HepG2 (cell line): ENCODE data around the gene VEGFB. TPM values are rescaled to one million over a fixed set of nuclear protein-coding genes. Genes with fewer than 3 reads are reported as not detected.

Source experiments
- ARNT ChIP-seq: fragments of 450-650 bp; IDR thresholded peaks from 2 replicates; pipeline ENCODE4 v1.6.1; 2017
- ATAD3A ChIP-seq: sonication (generic); formaldehyde crosslinking; IDR thresholded peaks from 2 replicates; pipeline ENCODE4 v1.4.0; 2020; ENCODE audit warnings: missing genetic modification reagents
- CEBPG ChIP-seq: IDR thresholded peaks from 2 replicates; pipeline ENCODE4 v1.6.1; 2016
- DMAP1 ChIP-seq: IDR thresholded peaks from 2 replicates; pipeline ENCODE4 v1.6.1; 2016
- EP300 ChIP-seq, 3 experiments: sonication (generic) in 1 of 3; formaldehyde crosslinking in 1 of 3; IDR thresholded peaks; 2 replicates each; pipeline versions ENCODE4 v1.5.1 to v1.6.1; 2011 to 2020; ENCODE audit warnings: low read depth in 2 of 3, low read length in 2 of 3, borderline replicate concordance in 1 of 3, improper control_type of control experiment in 1 of 3, mild to moderate bottlenecking in 1 of 3, missing genetic modification reagents in 1 of 3, moderate library complexity in 1 of 3
- HDAC6 ChIP-seq: fragments of 200-600 bp; sonication (generic); IDR thresholded peaks from 2 replicates; pipeline ENCODE4 v1.7.0; 2017; ENCODE audit warnings: mild to moderate bottlenecking, antibody characterized with exemption, low read length, low read depth
- JUNB ChIP-seq: sonication (generic); formaldehyde crosslinking; IDR thresholded peaks from 2 replicates; pipeline ENCODE4 v1.8.0; 2022; ENCODE audit warnings: missing genetic modification reagents, mild to moderate bottlenecking, borderline replicate concordance
- KDM4B ChIP-seq: sonication (generic); formaldehyde crosslinking; IDR thresholded peaks from 2 replicates; pipeline ENCODE4 v1.4.0; 2020; ENCODE audit warnings: missing genetic modification reagents
- PHF5A ChIP-seq: IDR thresholded peaks from one replicate; pipeline ENCODE4 v1.6.1; 2018; ENCODE audit warnings: low read depth, missing genetic modification reagents; ENCODE audit not compliant: unreplicated experiment
- SCMH1 ChIP-seq: sonication (generic); formaldehyde crosslinking; IDR thresholded peaks from 2 replicates; pipeline ENCODE4 v1.9.0; 2021; ENCODE audit warnings: missing genetic modification reagents, mild to moderate bottlenecking, borderline replicate concordance
- SMARCC2 ChIP-seq: fragments of 450-650 bp; IDR thresholded peaks from 2 replicates; pipeline ENCODE4 v1.6.1; 2017; ENCODE audit warnings: antibody characterized with exemption, mild to moderate bottlenecking
- SRSF4 ChIP-seq: fragments of 200-400 bp; formaldehyde crosslinking; IDR thresholded peaks from one replicate; pipeline ENCODE4 v1.6.1; 2018; ENCODE audit warnings: mild to moderate bottlenecking, low read depth, low read length, moderate library complexity; ENCODE audit not compliant: poor library complexity, severe bottlenecking
- ZMYM3 ChIP-seq: sonication (generic); formaldehyde crosslinking; IDR thresholded peaks from 2 replicates; pipeline ENCODE4 v1.5.1; 2020; ENCODE audit warnings: mild to moderate bottlenecking, missing genetic modification reagents
- ZNF207 ChIP-seq: fragments of 450-650 bp; IDR thresholded peaks from 2 replicates; pipeline ENCODE4 v1.6.1; 2016; ENCODE audit warnings: antibody characterized with exemption, borderline replicate concordance
- ZNF713 ChIP-seq: sonication (generic); formaldehyde crosslinking; IDR thresholded peaks from 2 replicates; pipeline ENCODE4 v1.4.0; 2020; ENCODE audit warnings: mild to moderate bottlenecking, missing genetic modification reagents
- ZNF720 ChIP-seq: sonication (generic); formaldehyde crosslinking; IDR thresholded peaks from 2 replicates; pipeline ENCODE4 v1.4.0; 2020; ENCODE audit warnings: missing genetic modification reagents
- polyA plus RNA-seq, 8 experiments: library from polyadenylated mRNA; depleted of rRNA in 3 of 8; stranded (reverse) in 7 of 8; unstranded in 1 of 8; fragments of >200 nt; fragmentation: Illumina TruSeq in 4 of 8; extraction: Trizol in 4 of 8; gene quantifications; 2 replicates each; pipeline versions ENCODE4 v1.2.1 to v1.2.3, GENCODE V29; 2011 to 2016; ENCODE audit warnings: low read depth in 4 of 8, missing spikeins in 1 of 8, mixed read lengths in 1 of 8; ENCODE audit not compliant: insufficient read depth in 1 of 8
- total RNA-seq, 5 experiments: library from RNA; depleted of rRNA; stranded (reverse); fragments of >200 nt; fragmentation: Illumina TruSeq; extraction: Trizol; gene quantifications; 2 replicates each; pipeline ENCODE4 v1.2.3, GENCODE V29; 2016; ENCODE audit warnings: low read depth in 1 of 5
- TF ChIP-seq, protein P1 (sequence below): sonication (generic); formaldehyde crosslinking; IDR thresholded peaks from 2 replicates; pipeline ENCODE4 v1.4.0; 2020; ENCODE audit warnings: missing genetic modification reagents, low read depth, mild to moderate bottlenecking, borderline replicate concordance
- TF ChIP-seq, protein P2 (sequence below): sonication (generic); formaldehyde crosslinking; IDR thresholded peaks from 2 replicates; pipeline ENCODE4 v1.5.1; 2020; ENCODE audit warnings: missing genetic modification reagents, mild to moderate bottlenecking, borderline replicate concordance
- TF ChIP-seq, protein P3 (sequence below): sonication (generic); formaldehyde crosslinking; IDR thresholded peaks from 2 replicates; pipeline ENCODE4 v1.8.1; 2023; ENCODE audit warnings: missing genetic modification reagents, inconsistent platforms, borderline replicate concordance
- TF ChIP-seq, protein P4 (sequence below): sonication (generic); formaldehyde crosslinking; IDR thresholded peaks from 2 replicates; pipeline ENCODE4 v1.5.0; 2020; ENCODE audit warnings: mild to moderate bottlenecking, missing genetic modification reagents, moderate library complexity
- TF ChIP-seq, protein P5 (sequence below): sonication (generic); formaldehyde crosslinking; IDR thresholded peaks from 2 replicates; pipeline ENCODE4 v1.5.0; 2020; ENCODE audit warnings: missing genetic modification reagents
- TF ChIP-seq, protein P6 (sequence below): sonication (generic); formaldehyde crosslinking; IDR thresholded peaks from 2 replicates; pipeline ENCODE4 v1.8.0; 2022; ENCODE audit warnings: mild to moderate bottlenecking, missing genetic modification reagents, moderate library complexity

Gene VEGFB
- total and polyA plus RNA-seq, 2 of the 13 experiments (the other 11 are each of a cell fraction or from before 2014, with no cell fraction given): 9.0 to 11.3 TPM

DNA sequence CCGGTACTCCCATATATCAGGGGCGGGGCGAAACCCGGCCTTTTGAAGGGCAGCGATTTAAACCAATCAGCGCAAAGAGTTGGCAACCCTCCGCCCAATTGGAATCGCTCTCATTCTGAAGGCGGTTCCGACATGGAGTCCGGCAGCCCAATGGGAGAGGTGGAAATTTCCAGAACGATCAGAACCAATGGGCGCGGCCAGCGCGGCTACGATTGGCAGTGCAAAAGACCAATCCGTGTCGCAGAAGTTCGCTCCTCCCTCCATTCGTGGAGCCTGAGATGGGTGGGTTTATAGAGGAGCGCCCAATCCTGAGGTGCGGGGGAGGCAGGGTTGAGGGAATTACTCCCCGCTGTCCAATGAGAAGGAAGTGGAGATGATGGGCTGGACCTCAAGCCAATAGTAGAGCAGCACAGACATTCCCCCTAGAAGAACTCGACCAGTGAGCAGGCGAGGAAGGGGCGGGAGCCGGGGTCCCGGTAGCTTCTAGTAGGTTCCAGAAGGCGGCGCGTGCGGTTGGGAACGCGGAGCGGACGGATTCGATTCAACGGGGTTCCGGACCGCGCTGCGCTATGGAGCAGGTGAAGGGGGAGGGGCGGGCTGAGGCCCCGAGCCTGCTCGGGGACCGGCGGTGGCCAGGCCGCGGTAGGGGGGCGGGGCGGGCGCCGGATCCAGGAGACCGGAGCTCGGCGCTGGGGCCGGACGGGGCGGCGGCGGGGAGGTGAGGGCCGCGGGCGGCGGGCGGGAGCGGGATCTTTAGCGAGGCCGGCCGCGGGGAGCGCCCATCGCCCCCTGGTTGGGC lies 48.5 kb upstream of the VEGFB start, which contains the start of gene STIP1 (continued):
- TF ChIP-seq HDAC6 (no peak), DMAP1 (no peak), ZMYM3 (CRISPR knock-in tag) (no peak), ATAD3A (CRISPR knock-in tag) (no peak), ARNT (no peak), SMARCC2 (no peak), ZNF713 (CRISPR knock-in tag) (no peak), SRSF4 (no peak), JUNB (CRISPR knock-in tag) (no peak), CEBPG (no peak), ZNF207 (no peak), KDM4B (no peak), ZNF720 (CRISPR knock-in tag) (no peak), PHF5A (CRISPR knock-in tag) (no peak), EP300 (IDR thresholded peaks at IDR 0.05; ENCODE audit: low read depth in 2 of 2, low read length in 2 of 2) (peak in 1 of 2 experiments; percentile 62; a peak in 2 of 4 replicates), EP300 (CRISPR knock-in tag; IDR thresholded peaks at IDR 0.05; ENCODE audit: borderline replicate concordance) (0 out of 2 replicates have a peak, but pooled peaks have one; percentile 42), SCMH1 (CRISPR knock-in tag) (no peak)
- TF ChIP-seq, protein P1, sequence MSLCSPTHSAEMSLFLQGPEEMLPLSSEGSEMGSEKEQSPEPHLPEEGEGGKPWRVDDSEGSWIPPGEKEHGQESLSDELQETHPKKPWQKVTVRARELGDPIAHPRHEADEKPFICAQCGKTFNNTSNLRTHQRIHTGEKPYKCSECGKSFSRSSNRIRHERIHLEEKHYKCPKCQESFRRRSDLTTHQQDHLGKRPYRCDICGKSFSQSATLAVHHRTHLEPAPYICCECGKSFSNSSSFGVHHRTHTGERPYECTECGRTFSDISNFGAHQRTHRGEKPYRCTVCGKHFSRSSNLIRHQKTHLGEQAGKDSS (CRISPR knock-in tag): no peak
- TF ChIP-seq, protein P2, sequence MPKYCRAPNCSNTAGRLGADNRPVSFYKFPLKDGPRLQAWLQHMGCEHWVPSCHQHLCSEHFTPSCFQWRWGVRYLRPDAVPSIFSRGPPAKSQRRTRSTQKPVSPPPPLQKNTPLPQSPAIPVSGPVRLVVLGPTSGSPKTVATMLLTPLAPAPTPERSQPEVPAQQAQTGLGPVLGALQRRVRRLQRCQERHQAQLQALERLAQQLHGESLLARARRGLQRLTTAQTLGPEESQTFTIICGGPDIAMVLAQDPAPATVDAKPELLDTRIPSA (CRISPR knock-in tag): no peak; the same call in 1 of the 2 replicates
- TF ChIP-seq, protein P3, sequence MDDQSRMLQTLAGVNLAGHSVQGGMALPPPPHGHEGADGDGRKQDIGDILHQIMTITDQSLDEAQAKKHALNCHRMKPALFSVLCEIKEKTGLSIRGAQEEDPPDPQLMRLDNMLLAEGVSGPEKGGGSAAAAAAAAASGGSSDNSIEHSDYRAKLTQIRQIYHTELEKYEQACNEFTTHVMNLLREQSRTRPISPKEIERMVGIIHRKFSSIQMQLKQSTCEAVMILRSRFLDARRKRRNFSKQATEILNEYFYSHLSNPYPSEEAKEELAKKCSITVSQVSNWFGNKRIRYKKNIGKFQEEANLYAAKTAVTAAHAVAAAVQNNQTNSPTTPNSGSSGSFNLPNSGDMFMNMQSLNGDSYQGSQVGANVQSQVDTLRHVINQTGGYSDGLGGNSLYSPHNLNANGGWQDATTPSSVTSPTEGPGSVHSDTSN: peak; percentile 94
- TF ChIP-seq, protein P4, sequence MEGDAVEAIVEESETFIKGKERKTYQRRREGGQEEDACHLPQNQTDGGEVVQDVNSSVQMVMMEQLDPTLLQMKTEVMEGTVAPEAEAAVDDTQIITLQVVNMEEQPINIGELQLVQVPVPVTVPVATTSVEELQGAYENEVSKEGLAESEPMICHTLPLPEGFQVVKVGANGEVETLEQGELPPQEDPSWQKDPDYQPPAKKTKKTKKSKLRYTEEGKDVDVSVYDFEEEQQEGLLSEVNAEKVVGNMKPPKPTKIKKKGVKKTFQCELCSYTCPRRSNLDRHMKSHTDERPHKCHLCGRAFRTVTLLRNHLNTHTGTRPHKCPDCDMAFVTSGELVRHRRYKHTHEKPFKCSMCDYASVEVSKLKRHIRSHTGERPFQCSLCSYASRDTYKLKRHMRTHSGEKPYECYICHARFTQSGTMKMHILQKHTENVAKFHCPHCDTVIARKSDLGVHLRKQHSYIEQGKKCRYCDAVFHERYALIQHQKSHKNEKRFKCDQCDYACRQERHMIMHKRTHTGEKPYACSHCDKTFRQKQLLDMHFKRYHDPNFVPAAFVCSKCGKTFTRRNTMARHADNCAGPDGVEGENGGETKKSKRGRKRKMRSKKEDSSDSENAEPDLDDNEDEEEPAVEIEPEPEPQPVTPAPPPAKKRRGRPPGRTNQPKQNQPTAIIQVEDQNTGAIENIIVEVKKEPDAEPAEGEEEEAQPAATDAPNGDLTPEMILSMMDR: peak; percentile 60
- TF ChIP-seq, protein P5, sequence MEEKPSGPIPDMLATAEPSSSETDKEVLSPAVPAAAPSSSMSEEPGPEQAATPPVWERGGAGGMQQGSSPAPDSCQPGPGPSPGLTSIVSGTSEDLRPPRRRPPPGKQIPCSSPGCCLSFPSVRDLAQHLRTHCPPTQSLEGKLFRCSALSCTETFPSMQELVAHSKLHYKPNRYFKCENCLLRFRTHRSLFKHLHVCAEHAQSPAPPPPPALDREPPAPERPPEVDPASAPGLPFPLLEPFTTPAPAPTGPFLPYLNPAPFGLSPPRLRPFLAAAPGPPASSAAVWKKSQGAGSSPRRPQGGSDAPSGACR (CRISPR knock-in tag): no peak
- TF ChIP-seq, protein P6, sequence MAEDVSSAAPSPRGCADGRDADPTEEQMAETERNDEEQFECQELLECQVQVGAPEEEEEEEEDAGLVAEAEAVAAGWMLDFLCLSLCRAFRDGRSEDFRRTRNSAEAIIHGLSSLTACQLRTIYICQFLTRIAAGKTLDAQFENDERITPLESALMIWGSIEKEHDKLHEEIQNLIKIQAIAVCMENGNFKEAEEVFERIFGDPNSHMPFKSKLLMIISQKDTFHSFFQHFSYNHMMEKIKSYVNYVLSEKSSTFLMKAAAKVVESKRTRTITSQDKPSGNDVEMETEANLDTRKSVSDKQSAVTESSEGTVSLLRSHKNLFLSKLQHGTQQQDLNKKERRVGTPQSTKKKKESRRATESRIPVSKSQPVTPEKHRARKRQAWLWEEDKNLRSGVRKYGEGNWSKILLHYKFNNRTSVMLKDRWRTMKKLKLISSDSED (CRISPR knock-in tag): no peak
